OCI-LY7 (cell line): ENCODE measurements around the gene FTO. TPM values are rescaled to one million over a fixed set of nuclear protein-coding genes. Genes with fewer than 3 reads are reported as not detected.

Source experiments
- BruUV-seq: library from RNA; stranded (reverse); fragments of 400-500 nt; replicated peaks from 2 replicates; lab custom pipeline; 2021; lab: Mats Ljungman, UMichigan
- CTCF ChIA-PET: fragments of 300-600 bp; sonication (Branson Sonifier 250); formaldehyde crosslinking; loops from one replicate; lab custom pipeline; 2022; ENCODE audit warnings: antibody characterized with exemption; ENCODE audit not compliant: unreplicated experiment; lab: Charles Lee
- POLR2A ChIA-PET: fragments of 300-600 bp; sonication (Branson Sonifier 250); formaldehyde crosslinking; loops from one replicate; lab custom pipeline; 2022; ENCODE audit warnings: antibody characterized with exemption; lab: Charles Lee
- DNase-seq: peaks from one replicate; pipeline ENCODE4 v3.0.0-alpha.2; 2015; ENCODE audit warnings: low spot score
- H2AFZ ChIP-seq: fragments of 200-600 bp; sonication (generic), shearing (Covaris generic); 2 replicates; pipeline ENCODE4 v1.6.1; 2014; ENCODE audit warnings: mild to moderate bottlenecking, antibody characterized with exemption, low read length, moderate library complexity
- H3K27ac ChIP-seq: fragments of 200-600 bp; sonication (generic); 2 replicates; pipeline ENCODE4 v1.5.1; 2014; ENCODE audit warnings: mixed run types, low read depth, mild to moderate bottlenecking, moderate library complexity, low read length, inconsistent platforms; ENCODE audit not compliant: poor library complexity, severe bottlenecking
- H3K36me3 ChIP-seq: fragments of 200-600 bp; sonication (generic); 2 replicates; pipeline ENCODE4 v1.6.1; 2014; ENCODE audit warnings: mild to moderate bottlenecking, antibody characterized with exemption, low read length, moderate library complexity, mixed read lengths; ENCODE audit not compliant: insufficient read depth
- H3K4me1 ChIP-seq: fragments of 200-600 bp; sonication (generic); 2 replicates; pipeline ENCODE4 v1.5.1; 2014; ENCODE audit warnings: mild to moderate bottlenecking, low read length; ENCODE audit not compliant: insufficient read depth, poor library complexity, severe bottlenecking
- H3K4me2 ChIP-seq: fragments of 200-600 bp; sonication (generic); 2 replicates; pipeline ENCODE4 v1.6.1; 2014; ENCODE audit warnings: mild to moderate bottlenecking, low read length
- H3K4me3 ChIP-seq: fragments of 200-600 bp; sonication (generic); 2 replicates; pipeline ENCODE4 v1.5.1; 2014; ENCODE audit warnings: mild to moderate bottlenecking, low read depth, low read length; ENCODE audit not compliant: poor library complexity, severe bottlenecking
- H3K79me2 ChIP-seq: fragments of 200-600 bp; sonication (generic); 2 replicates; pipeline ENCODE4 v1.6.1; 2016; ENCODE audit warnings: low read depth, mild to moderate bottlenecking, low read length, moderate library complexity, mixed read lengths; ENCODE audit not compliant: insufficient read depth
- H3K9me2 ChIP-seq: fragments of 200-600 bp; sonication (generic); 2 replicates; pipeline ENCODE4 v1.6.1; 2016; ENCODE audit warnings: mild to moderate bottlenecking, low read length, mixed read lengths; ENCODE audit not compliant: insufficient read depth
- H3K9me3 ChIP-seq: fragments of 200-600 bp; sonication (generic); 2 replicates; pipeline ENCODE4 v1.6.1; 2014; ENCODE audit warnings: mild to moderate bottlenecking, mixed run types, low read length, mixed read lengths
- H4K20me1 ChIP-seq: fragments of 200-600 bp; sonication (generic); 2 replicates; pipeline ENCODE4 v1.6.1; 2014; ENCODE audit warnings: mild to moderate bottlenecking, antibody characterized with exemption, low read length, moderate library complexity, mixed read lengths; ENCODE audit not compliant: insufficient read depth
- EZH2phosphoT487 ChIP-seq: fragments of 200-600 bp; sonication (generic); IDR thresholded peaks from 2 replicates; pipeline ENCODE4 v1.6.1; 2018; ENCODE audit warnings: low read depth, borderline replicate concordance, mild to moderate bottlenecking, mixed run types, antibody characterized with exemption, low read length, moderate library complexity, mixed read lengths
- intact Hi-C: fragments of 100-400 bp; cut with micrococcal nuclease; formaldehyde crosslinking; loops from one replicate; pipeline ENCODE4 v1.10.0; 2022; ENCODE audit not compliant: unreplicated experiment
- total RNA-seq, 2 experiments: library from RNA; depleted of rRNA in 1 of 2; stranded (reverse); fragments of >200 nt in 1 of 2; shearing (Covaris generic) in 1 of 2; gene quantifications; 2 replicates each; pipeline ENCODE4 v1.2.3, GENCODE V29; 2014 to 2022
- TF ChIP-seq, protein P1 (sequence below): fragments of 200-600 bp; sonication (generic); conservative IDR thresholded peaks from 2 replicates; pipeline ENCODE4 v1.5.1; 2014; ENCODE audit warnings: mild to moderate bottlenecking, antibody characterized with exemption, low read length, moderate library complexity, mixed read lengths

The FTO gene
- total RNA-seq, 2 experiments from 2014 or later: 57.1 to 68.0 TPM

DNA sequence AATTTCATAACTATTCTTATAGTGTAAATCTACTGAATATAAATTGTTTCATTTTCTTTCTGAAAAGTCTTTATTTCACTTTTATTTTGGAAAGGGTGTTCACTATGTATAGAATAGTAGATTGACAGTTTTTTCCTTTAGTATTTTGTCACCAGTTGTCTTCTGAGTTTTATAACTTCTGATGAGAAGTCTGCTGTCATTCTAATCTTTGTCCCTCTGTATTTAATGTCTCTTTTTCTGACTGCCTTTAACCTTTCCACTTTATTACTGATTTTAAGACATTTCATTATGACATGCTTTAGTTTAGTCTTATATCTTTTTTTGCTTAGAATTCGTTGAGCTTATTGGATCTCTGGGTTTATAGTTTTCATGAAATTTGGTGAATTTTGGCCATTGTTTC lies 166.9 kb downstream of the FTO start:
- Histone ChIP-seq H3K9me3 (peaks cover 5% of the 10 kb centered on the region; the same call in 1 of the 2 replicates), H3K27ac (no peak overlapping the region), H3K4me1 (no peaks in the 10 kb centered on the region), H3K36me3 (no peaks in the 10 kb centered on the region), H4K20me1 (no peaks in the 10 kb centered on the region), H3K9me2 (no peaks in the 10 kb centered on the region), H3K4me2 (no peak overlapping the region), H3K79me2 (no peaks in the 10 kb centered on the region), H2AFZ (no peak overlapping the region), H3K4me3 (no peak overlapping the region)
- TF ChIP-seq EZH2phosphoT487: no peak
- TF ChIP-seq, protein P1, sequence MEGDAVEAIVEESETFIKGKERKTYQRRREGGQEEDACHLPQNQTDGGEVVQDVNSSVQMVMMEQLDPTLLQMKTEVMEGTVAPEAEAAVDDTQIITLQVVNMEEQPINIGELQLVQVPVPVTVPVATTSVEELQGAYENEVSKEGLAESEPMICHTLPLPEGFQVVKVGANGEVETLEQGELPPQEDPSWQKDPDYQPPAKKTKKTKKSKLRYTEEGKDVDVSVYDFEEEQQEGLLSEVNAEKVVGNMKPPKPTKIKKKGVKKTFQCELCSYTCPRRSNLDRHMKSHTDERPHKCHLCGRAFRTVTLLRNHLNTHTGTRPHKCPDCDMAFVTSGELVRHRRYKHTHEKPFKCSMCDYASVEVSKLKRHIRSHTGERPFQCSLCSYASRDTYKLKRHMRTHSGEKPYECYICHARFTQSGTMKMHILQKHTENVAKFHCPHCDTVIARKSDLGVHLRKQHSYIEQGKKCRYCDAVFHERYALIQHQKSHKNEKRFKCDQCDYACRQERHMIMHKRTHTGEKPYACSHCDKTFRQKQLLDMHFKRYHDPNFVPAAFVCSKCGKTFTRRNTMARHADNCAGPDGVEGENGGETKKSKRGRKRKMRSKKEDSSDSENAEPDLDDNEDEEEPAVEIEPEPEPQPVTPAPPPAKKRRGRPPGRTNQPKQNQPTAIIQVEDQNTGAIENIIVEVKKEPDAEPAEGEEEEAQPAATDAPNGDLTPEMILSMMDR: no peak
- no peak for DNase-seq
- intact Hi-C loops: no loop called here
- BruUV-seq: no TSS peak
- ChIA-PET CTCF (no interaction called here), POLR2A (no interaction called here)

DNA sequence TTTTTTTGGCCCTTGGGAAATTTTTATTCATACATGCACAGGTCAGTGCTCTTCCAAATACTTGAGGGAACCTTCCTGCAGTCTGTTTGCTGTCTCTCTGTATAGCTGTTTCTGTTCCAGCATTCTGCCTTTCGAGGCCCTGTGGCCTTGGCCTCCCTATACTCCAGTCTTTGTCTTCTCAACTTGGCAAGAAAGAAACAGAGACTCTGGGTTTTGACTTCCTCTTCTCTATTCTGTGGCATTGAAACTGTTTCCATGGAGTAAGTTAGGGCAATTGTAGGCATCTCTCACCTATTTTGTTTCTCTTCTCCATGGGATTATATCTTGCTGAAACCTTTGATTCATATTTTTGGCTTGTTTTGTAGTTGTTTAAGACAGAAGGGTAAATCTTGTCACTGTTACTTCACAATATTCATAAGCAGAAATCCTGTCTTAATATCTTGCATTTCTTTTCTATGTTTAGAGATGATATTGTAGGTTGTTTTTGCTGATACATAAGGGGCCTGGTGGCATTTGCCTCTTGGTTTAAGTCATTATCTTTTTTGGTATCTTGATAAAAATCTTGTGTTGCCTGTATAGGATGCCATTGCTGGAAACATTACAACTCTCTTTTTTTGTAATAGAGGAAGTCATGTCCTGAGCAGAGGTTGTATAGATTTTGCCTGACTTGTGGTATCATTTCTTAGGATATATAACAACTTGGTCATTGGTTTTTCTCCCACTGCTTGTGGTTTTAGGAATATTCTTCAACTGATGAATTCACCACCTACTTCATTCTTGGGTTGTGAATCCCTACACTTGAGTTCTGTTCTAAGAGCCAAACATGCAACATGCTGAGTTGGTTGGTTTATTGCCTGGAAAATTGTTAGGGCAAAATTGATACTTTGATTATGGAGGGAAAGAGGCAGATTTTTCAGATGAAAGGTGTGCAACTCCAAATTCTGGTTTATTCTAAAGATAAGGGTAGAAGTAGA lies 168.6 kb downstream of the FTO start:
- BruUV-seq: no TSS peak
- Histone ChIP-seq H3K27ac (no peak overlapping the region), H3K79me2 (no peaks in the 10 kb centered on the region), H3K9me3 (peaks cover 5% of the 10 kb centered on the region; the same call in 1 of the 2 replicates), H3K4me1 (no peaks in the 10 kb centered on the region), H3K4me3 (no peak overlapping the region), H3K36me3 (no peaks in the 10 kb centered on the region), H3K9me2 (no peaks in the 10 kb centered on the region), H2AFZ (no peak overlapping the region), H4K20me1 (no peaks in the 10 kb centered on the region), H3K4me2 (no peak overlapping the region)
- POLR2A ChIA-PET: interaction anchor here (0.5 kb wide), 1 partner anchor 28 kb away, joined by 3 read pairs; no protein-coding TSS in a partner anchor
- CTCF ChIA-PET: no interaction called here
- no peak for TF ChIP-seq EZH2phosphoT487
- TF ChIP-seq, protein P1: no peak
- intact Hi-C loops: no loop called here
- DNase-seq: no peak

DNA sequence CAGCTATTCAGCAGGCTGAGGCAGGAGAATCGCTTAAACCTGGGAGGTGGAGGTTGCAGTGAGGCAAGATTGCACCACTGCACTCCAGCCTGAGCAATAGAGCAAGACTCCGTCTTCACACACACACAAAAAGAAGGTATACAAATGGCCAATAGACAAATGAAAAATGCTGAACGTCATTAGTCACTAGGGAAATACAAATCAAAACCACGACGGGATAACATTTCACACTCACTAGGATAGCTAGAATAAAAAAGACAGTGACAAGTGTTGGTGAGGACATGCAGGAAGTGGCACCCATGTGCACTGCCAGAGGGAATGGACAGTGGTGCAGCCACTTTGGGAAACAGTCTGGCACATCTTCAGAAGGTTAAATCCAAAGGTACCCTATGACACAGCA lies 172.9 kb downstream of the FTO start:
- DNase-seq: no peak
- H4K20me1 ChIP-seq: no peaks in the 10 kb centered on the region
- no peak overlapping the region for H3K4me2 ChIP-seq
- BruUV-seq: no TSS peak
- 0 out of 2 replicates have a peak, but pooled peaks cover 6% of the 10 kb centered on the region for H3K36me3 ChIP-seq
- intact Hi-C loops: no loop called here
- CTCF ChIA-PET: no interaction called here
- H2AFZ ChIP-seq: no peak overlapping the region
- H3K9me2 ChIP-seq: no peaks in the 10 kb centered on the region
- POLR2A ChIA-PET: no interaction called here
- H3K27ac ChIP-seq: no peak overlapping the region
- no peaks in the 10 kb centered on the region for H3K79me2 ChIP-seq
- TF ChIP-seq, protein P1: no peak
- H3K4me3 ChIP-seq: no peak overlapping the region
- no peaks in the 10 kb centered on the region for H3K9me3 ChIP-seq
- H3K4me1 ChIP-seq: no peaks in the 10 kb centered on the region
